Right renal cortex interstitium (tissue), 3 donors: Measurements from ENCODE around the gene PAQR7. TPM values are rescaled to one million over a fixed set of nuclear protein-coding genes. Genes with fewer than 3 reads are reported as not detected.

Source experiments
- DNase-seq, 3 donors: peaks; one replicate each; pipeline ENCODE4 v3.0.0-alpha.2; 2013; ENCODE audit warnings: low read depth in 3 of 3, low spot score in 2 of 3
- polyA plus RNA-seq, 3 donors: library from polyadenylated mRNA; unstranded; fragments of 120-200 nt; gene quantifications; one replicate each; pipeline ENCODE4 v1.2.1, GENCODE V29; 2013; ENCODE audit not compliant: insufficient read length in 3 of 3

PAQR7 gene
- polyA plus RNA-seq, result 10 to 100 TPM; 25.7 to 29.6 (median 26.7) TPM

GRCh38 chr1:25875154-25875855 is at the start of gene PAQR7:
PAQR7 (minus strand) TSS chr1:25875708; CDS start chr1:25863839, 11,869 bp downstream.
- DNase-seq, result peak in 1 of 3 donors; percentile 60

- no peak for DNase-seq
These were observed 48.9 kb upstream of the PAQR7 start for GRCh38 chr1:25924454-25924853.

GRCh38 chr1:25922971-25923552 is 47.6 kb upstream of the PAQR7 start:
- DNase-seq, result peak in 2 of 3 donors; percentile 27 to 33

- DNase-seq, result peak in 2 of 3 donors; percentile 36
These were observed 46.8 kb upstream of the PAQR7 start for GRCh38 chr1:25922056-25922970.

GRCh38 chr1:25918615-25919014 is 43.1 kb upstream of the PAQR7 start:
- no peak for DNase-seq

GRCh38 chr1:25917996-25918395 is 42.5 kb upstream of the PAQR7 start:
- DNase-seq, result no peak

GRCh38 chr1:25916460-25916859 is 41.0 kb upstream of the PAQR7 start:
- no peak for DNase-seq

- no peak for DNase-seq
These were observed 38.8 kb upstream of the PAQR7 start for GRCh38 chr1:25914074-25914995.

GRCh38 chr1:25913206-25913605 is 37.7 kb upstream of the PAQR7 start:
- DNase-seq, result no peak

GRCh38 chr1:25912076-25912831 is 36.7 kb upstream of the PAQR7 start:
- no peak for DNase-seq

GRCh38 chr1:25911162-25911561 is 35.7 kb upstream of the PAQR7 start:
- DNase-seq, result no peak

- DNase-seq, result no peak
These were observed 33.5 kb upstream of the PAQR7 start for GRCh38 chr1:25909040-25909439.

GRCh38 chr1:25908161-25908560 is 32.7 kb upstream of the PAQR7 start:
- no peak for DNase-seq

- DNase-seq, result no peak
These were observed 32.1 kb upstream of the PAQR7 start for GRCh38 chr1:25907601-25908000.

- no peak for DNase-seq
These were observed 31.3 kb upstream of the PAQR7 start for GRCh38 chr1:25906644-25907300.

GRCh38 chr1:25905680-25906643 is 30.5 kb upstream of the PAQR7 start, which contains the start of gene STMN1:
STMN1 (minus strand) TSS chr1:25906419; CDS start chr1:25904676, 1,743 bp downstream.
- peak in 2 of 3 donors; percentile 85 to 90 for DNase-seq

GRCh38 chr1:25904943-25905679 is 29.6 kb upstream of the PAQR7 start:
- peak in 1 of 3 donors; percentile 87 for DNase-seq
